Heart right ventricle (tissue), 16 donors: Measurements from ENCODE around the gene TEX2. TPM values are rescaled to one million over a fixed set of nuclear protein-coding genes. Genes with fewer than 3 reads are reported as not detected.
"Not testable (repeated sequence)": the region's sequence is repeated elsewhere in the genome, so short reads cannot be mapped to it uniquely, and the experiment has no call there.

Experiments used
- ATAC-seq, 8 donors: fragments of 200-7000 bp; cut with Tn5 transposase; one replicate each; pipeline ENCODE4 v1.9.1; 2020; ENCODE audit warnings: mild to moderate bottlenecking in 8 of 8, moderate library complexity in 8 of 8, moderate number of reproducible peaks in 1 of 8
- DNase-seq, 2 donors: peaks; one replicate each; pipeline ENCODE4 v3.0.0-alpha.2; 2020
- H3K27ac ChIP-seq, 10 donors: fragments of 200-600 bp; sonication (generic) in 2 of 10; one replicate each; pipeline versions ENCODE4 v1.5.0 to v1.8.0; 2020 to 2022; ENCODE audit warnings: mild to moderate bottlenecking in 3 of 10
- H3K27me3 ChIP-seq, 7 donors: fragments of 200-600 bp; one replicate each; pipeline ENCODE4 v1.8.0; 2021 to 2022; ENCODE audit warnings: mild to moderate bottlenecking in 2 of 7
- H3K36me3 ChIP-seq, 9 donors: fragments of 200-600 bp; sonication (generic) in 1 of 9; one replicate each; pipeline versions ENCODE4 v1.5.0 to v1.8.0; 2020 to 2022; ENCODE audit warnings: mild to moderate bottlenecking in 2 of 9
- H3K4me1 ChIP-seq, 9 donors: fragments of 200-600 bp; sonication (generic) in 1 of 9; one replicate each; pipeline versions ENCODE4 v1.5.0 to v1.8.0; 2020 to 2022; ENCODE audit warnings: mild to moderate bottlenecking in 4 of 9
- H3K4me3 ChIP-seq, 10 donors: fragments of 200-600 bp; sonication (generic) in 2 of 10; one replicate each; pipeline versions ENCODE4 v1.5.0 to v1.8.0; 2020 to 2022; ENCODE audit warnings: mild to moderate bottlenecking in 7 of 10, moderate library complexity in 2 of 10
- H3K9me3 ChIP-seq, 11 donors: fragments of 200-600 bp in 10 of 11; sonication (generic) in 2 of 11; one replicate each; pipeline versions ENCODE4 v1.5.0 to v1.8.0; 2013 to 2022; ENCODE audit warnings: mild to moderate bottlenecking in 2 of 11, control low read depth in 1 of 11, moderate library complexity in 1 of 11
- WGBS, 2 donors: extraction: QIAGEN DNeasy Blood & Tissue Kit; methylation state at CpG; one replicate each; pipeline ENCODE4 v1.1.7; 2013; ENCODE audit warnings: inconsistent platforms in 1 of 2; 5-methylcytosine and 5-hydroxymethylcytosine counted together
- intact Hi-C, 10 donors: fragments of 100-400 bp; cut with DNase I; formaldehyde crosslinking; loops; one replicate each; pipeline versions ENCODE4 v1.11.1 to v1.14.2; 2022
- polyA plus RNA-seq, 2 donors: library from polyadenylated mRNA; stranded (reverse); fragments of 200-250 nt; gene quantifications; one replicate each; pipeline ENCODE4 v1.2.3, GENCODE V29; 2013
- total RNA-seq, 10 donors: library from RNA; stranded (reverse); fragmentation: NEBNext Ultra II Directional in 3 of 10; extraction: Animal tissue kit (Norgen Biotek cat#: 25700) in 3 of 10; gene quantifications; one replicate each; pipeline versions ENCODE4 v1.2.1 to v1.2.4, GENCODE V29; 2021 to 2023
- TF ChIP-seq, protein P1 (sequence below), 9 donors: fragments of 200-600 bp; sonication (generic) in 2 of 9; IDR thresholded peaks; one replicate each; pipeline versions ENCODE4 v1.5.0 to v1.8.0; 2021 to 2022; ENCODE audit warnings: antibody characterized with exemption in 9 of 9, mild to moderate bottlenecking in 5 of 9, moderate library complexity in 1 of 9
- donor health status: Arrhythmogenic right ventricular cardiomyopathy.
- donor health status: ischemic (EF 13 %, LVEDD 7.1; RV severe dilation, severe dysfunction).
- donor health status: healthy with polysubstance abuse.
- donor health status: DM: no; HTN: yes; CAD: no.
- donor health status: DM: no; HTN: no; CAD: no.
- donor health status: ischemic (EF 25% LVEDD 6.9; RV normal size, moderate dysfunction).
- donor health status: ischemic (EF 25% LVEDD 5.7; RV mildly dilated, moderate dysfunction).
- donor health status: healthy.
- donor health status: DM: yes; HTN: yes; CAD: no.
- donor health status: Ischemic cardiomyopathy.
- donor health status: ischemic (EF 35%, LVEDD 5.7; RV mildly dilated, moderate dysfunction).
- donor health status: nonischemic (EF 11% LVEDD 7.7; RV severe dilation, severe dysfunction).
- donor health status: DM: yes; HTN: yes; CAD: no.
- donor health status: PGD.
- donor health status: ischemic (EF 29% LVEDD 5.4; RV normal size, mild dysfunction).
- donor health status: nonischemic (EF 23%, LVEDD 6.1; RV moderate dilation, normal function).

The TEX2 gene
- total and polyA plus RNA-seq, 12 donors = 15.9 to 60.5 (median 54.5) TPM

DNA sequence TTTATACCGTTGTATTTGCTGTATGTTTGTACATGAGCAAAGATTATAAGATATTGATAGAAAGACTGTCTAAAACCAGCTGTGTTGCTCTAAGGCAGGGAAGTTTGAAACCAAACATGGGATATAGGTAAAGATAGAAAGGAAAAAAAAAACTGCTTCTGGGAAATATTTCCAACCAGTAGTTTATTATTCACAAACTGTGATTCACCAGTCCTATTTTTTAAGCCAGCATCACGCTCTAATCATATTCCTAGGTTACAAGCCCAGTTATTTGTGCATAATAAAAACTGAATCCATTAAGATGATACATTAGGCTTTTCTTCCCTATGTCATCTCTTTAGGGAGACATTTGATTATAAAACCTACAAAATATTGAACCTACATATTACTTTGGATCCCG, 137.1 kb downstream of the TEX2 start:
- WGBS, 2 donors = 76 to 92% methylated on average over 3 of the region's 3 CpGs

DNA sequence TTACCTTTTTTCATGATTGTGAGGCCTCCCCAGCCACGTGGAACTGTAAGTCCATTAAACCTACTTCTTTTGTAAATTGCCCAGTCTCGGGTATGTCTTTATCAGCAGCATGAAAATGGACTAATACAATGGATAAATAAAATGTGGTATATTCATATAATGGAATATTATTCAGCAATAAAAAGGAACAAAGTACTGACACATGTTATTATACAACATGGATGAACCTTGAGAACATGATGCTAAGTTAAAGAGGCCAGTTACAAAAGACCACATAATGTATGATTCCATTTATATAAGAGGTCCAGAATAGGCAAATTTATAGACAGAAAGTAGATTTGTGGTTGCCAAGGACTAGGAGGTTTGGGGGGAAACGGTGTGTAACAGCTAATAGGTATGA, 138.5 kb downstream of the TEX2 start:
- TF ChIP-seq, protein P1, sequence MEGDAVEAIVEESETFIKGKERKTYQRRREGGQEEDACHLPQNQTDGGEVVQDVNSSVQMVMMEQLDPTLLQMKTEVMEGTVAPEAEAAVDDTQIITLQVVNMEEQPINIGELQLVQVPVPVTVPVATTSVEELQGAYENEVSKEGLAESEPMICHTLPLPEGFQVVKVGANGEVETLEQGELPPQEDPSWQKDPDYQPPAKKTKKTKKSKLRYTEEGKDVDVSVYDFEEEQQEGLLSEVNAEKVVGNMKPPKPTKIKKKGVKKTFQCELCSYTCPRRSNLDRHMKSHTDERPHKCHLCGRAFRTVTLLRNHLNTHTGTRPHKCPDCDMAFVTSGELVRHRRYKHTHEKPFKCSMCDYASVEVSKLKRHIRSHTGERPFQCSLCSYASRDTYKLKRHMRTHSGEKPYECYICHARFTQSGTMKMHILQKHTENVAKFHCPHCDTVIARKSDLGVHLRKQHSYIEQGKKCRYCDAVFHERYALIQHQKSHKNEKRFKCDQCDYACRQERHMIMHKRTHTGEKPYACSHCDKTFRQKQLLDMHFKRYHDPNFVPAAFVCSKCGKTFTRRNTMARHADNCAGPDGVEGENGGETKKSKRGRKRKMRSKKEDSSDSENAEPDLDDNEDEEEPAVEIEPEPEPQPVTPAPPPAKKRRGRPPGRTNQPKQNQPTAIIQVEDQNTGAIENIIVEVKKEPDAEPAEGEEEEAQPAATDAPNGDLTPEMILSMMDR (IDR thresholded peaks at IDR 0.05) = no peak
- DNase-seq = no peak

More for the DNA sequence above, 137.1 kb downstream of the TEX2 start:
- DNase-seq (no peak), ATAC-seq (no peak)
- intact Hi-C loops = loop anchor here in 1 of 10 donors (10.0 kb wide), 1 partner anchor 51 kb away; no protein-coding TSS in a partner anchor
- H3K27ac ChIP-seq = no peak overlapping the region
- H3K36me3 ChIP-seq = peaks cover 0 to 8% (median 0%) of the 10 kb centered on the region in 9 donors
- H3K27me3 ChIP-seq = no peaks in the 10 kb centered on the region
- TF ChIP-seq, protein P1 (IDR thresholded peaks at IDR 0.05) = no peak
- H3K9me3 ChIP-seq = no peaks in the 10 kb centered on the region
- H3K4me1 ChIP-seq = peaks cover 0 to 43% (median 28%) of the 10 kb centered on the region in 9 donors
- no peak overlapping the region for H3K4me3 ChIP-seq

DNA sequence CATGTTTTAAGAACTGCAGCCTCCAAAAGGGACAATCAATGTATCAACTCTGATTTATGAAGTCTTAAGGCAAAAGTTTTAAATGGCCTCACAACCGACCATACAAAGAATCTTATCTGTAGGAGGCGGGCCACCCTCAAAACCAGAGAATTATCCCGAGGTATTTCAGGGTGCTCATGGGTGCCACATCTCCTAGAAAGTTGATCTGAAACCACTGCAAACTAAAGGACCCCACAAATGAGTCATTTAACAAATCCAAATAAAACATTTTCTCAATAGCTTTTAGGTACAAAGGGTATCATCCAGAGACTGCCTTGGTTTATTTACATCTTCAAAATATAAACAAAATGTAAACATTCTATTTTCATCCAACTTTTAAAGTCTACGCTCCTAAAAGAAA, 139.9 kb downstream of the TEX2 start:
- intact Hi-C loops = loop anchor here in 2 of 10 donors (5.0 to 10.0 kb wide), 2 partner anchors 36 to 48 kb away; no protein-coding TSS in a partner anchor
- TF ChIP-seq, protein P1 (IDR thresholded peaks at IDR 0.05) = no peak
- H3K4me1 ChIP-seq = peaks cover 5 to 54% (median 23%) of the 10 kb centered on the region in 9 donors
- ATAC-seq (no peak), DNase-seq (no peak)
- H3K36me3 ChIP-seq = peaks cover 0 to 8% (median 0%) of the 10 kb centered on the region in 9 donors
- no peak overlapping the region for H3K4me3 ChIP-seq
- H3K9me3 ChIP-seq = no peaks in the 10 kb centered on the region
- H3K27me3 ChIP-seq = no peaks in the 10 kb centered on the region
- 88 to 91% methylated on average over 4 of the region's 4 CpGs for WGBS, 2 donors
- H3K27ac ChIP-seq = no peak overlapping the region

More for the DNA sequence above, 138.5 kb downstream of the TEX2 start:
- Histone ChIP-seq H3K4me1 (peaks cover 0 to 49% (median 25%) of the 10 kb centered on the region in 9 donors), H3K27ac (no peak overlapping the region), H3K36me3 (peaks cover 0 to 8% (median 0%) of the 10 kb centered on the region in 9 donors), H3K4me3 (no peak overlapping the region), H3K9me3 (no peaks in the 10 kb centered on the region), H3K27me3 (no peaks in the 10 kb centered on the region)
- 97 to 99% methylated on average over 3 of the region's 3 CpGs for WGBS, 2 donors
- ATAC-seq = no peak
- intact Hi-C loops = loop anchor here in 2 of 10 donors (5.0 to 10.0 kb wide), 2 partner anchors 37 to 50 kb away; no protein-coding TSS in a partner anchor

DNA sequence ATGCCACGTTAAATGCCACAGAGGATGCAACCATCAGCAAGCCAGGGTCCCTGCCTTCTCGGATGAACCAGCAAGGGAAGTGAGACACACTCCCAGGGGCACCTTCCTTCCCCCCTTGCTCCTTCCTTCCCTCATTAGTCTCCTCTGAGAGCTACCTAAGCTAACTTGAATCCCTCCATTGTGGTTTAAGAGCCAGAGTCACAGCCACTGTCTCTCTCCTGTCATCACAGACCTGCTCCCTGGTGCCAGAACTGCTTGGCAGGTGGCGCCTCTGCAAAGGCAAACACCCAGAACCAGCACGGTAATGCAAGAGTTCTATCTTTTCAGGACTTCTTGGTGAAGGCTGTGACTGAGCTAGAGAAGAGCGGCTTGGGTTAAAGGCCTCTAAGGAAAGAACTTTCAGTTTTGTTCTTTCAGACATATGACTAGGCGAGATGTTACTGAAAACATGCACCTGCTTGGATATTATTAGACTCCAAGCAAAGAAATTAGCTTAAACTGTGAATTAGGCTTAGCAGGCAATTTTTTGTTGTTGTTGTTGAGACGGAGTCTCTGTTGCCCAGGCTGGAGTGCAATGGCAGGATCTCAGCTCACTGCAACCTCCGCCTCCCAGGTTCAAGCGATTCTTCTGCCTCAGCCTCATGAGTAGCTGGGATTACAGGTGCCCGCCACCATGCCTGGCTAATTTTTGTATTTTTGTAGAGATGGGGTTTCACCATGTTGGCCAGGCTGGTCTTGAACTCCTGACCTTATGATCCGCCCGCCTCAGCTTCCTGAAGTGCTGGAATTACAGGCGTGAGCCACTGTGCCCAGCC, 141.9 kb downstream of the TEX2 start:
- H3K9me3 ChIP-seq, H3K27me3 ChIP-seq, H3K36me3 ChIP-seq, H3K4me3 ChIP-seq, DNase-seq: not testable (repeated sequence)
- peak in 3 of 8 donors; percentile 28 to 59 (median 28) for ATAC-seq
- 90 to 91% methylated on average over 13 of the region's 13 CpGs for WGBS, 2 donors
- peaks cover 5 to 52% (median 27%) of the 10 kb centered on the region in 9 donors for H3K4me1 ChIP-seq
- peak overlapping the region in 2 of 10 donors; percentile 9 to 60 for H3K27ac ChIP-seq
- intact Hi-C loops = loop anchor here in 2 of 10 donors (5.0 to 10.0 kb wide), 2 partner anchors 34 to 46 kb away; no protein-coding TSS in a partner anchor
